HepG2 (cell line): ENCODE measurements around the gene CD200. TPM values are rescaled to one million over a fixed set of nuclear protein-coding genes. Genes with fewer than 3 reads are reported as not detected.

Experiments
- ATAC-seq: fragments of 200-7000 bp; cut with Tn5 transposase; 3 replicates; pipeline ENCODE4 v1.9.1; 2020; ENCODE audit warnings: mild to moderate bottlenecking, moderate library complexity
- BruUV-seq: library from RNA; stranded (reverse); fragments of 400-500 nt; replicated peaks from 2 replicates; lab custom pipeline; 2021; lab: Mats Ljungman, UMichigan
- CTCF ChIA-PET: fragments of 300-600 bp; formaldehyde crosslinking; extraction: SDS; loops from one replicate; lab custom pipeline; 2021; ENCODE audit warnings: low total read pairs, inconsistent platforms, low intra/inter-chr PET ratio; lab: Yijun Ruan, JAX
- POLR2A ChIA-PET: fragments of 350-600 bp; sonication (Branson Sonifier 250); formaldehyde crosslinking; loops from one replicate; lab custom pipeline; 2020; ENCODE audit warnings: antibody characterized with exemption, inconsistent platforms; lab: Yijun Ruan, JAX
- DNase-seq: peaks from one replicate; pipeline ENCODE4 v3.0.0-alpha.2; 2015; ENCODE audit warnings: low spot score
- FAIRE-seq: peaks from 3 replicates; lab custom pipeline; 2011; peaks lifted over from hg19 to GRCh38; lab: Jason Lieb, UNC
- H2AFZ ChIP-seq: one replicate; pipeline ENCODE4 v1.6.1; 2011; ENCODE audit warnings: low read length, inconsistent platforms
- H3K27ac ChIP-seq: fragments of 300-600 bp; 3 replicates; pipeline ENCODE4 v1.8.0; 2011; ENCODE audit warnings: mixed run types, mild to moderate bottlenecking, mixed read lengths, low read length, inconsistent platforms; ENCODE audit not compliant: insufficient read depth; ENCODE audit errors: extremely low read length
- H3K27me3 ChIP-seq, 2 experiments: fragments of 200-600 bp in 1 of 2; 2 replicates in 1 of 2; 3 replicates in 1 of 2; pipeline versions ENCODE4 v1.6.0 to v1.8.0; 2011; ENCODE audit warnings: low read length in 2 of 2, mild to moderate bottlenecking in 2 of 2, moderate library complexity in 2 of 2, inconsistent platforms in 1 of 2; ENCODE audit not compliant: insufficient read depth in 2 of 2, control insufficient read depth in 1 of 2
- H3K36me3 ChIP-seq, 2 experiments: fragments of 200-600 bp in 1 of 2; replicated peaks in 1 of 2; 2 replicates in 1 of 2; 3 replicates in 1 of 2; pipeline versions ENCODE4 v1.5.1 to v1.8.0; 2011; ENCODE audit warnings: low read length in 2 of 2, inconsistent platforms in 1 of 2; ENCODE audit not compliant: insufficient read depth in 2 of 2, control insufficient read depth in 1 of 2
- H3K4me1 ChIP-seq: 2 replicates; pipeline ENCODE4 v1.5.1; 2012; ENCODE audit warnings: low read length, inconsistent platforms; ENCODE audit not compliant: insufficient read depth
- H3K4me2 ChIP-seq: 2 replicates; pipeline ENCODE4 v1.6.0; 2011; ENCODE audit warnings: low read depth, low read length, inconsistent platforms
- H3K4me3 ChIP-seq, 3 experiments: fragments of 200-600 bp in 1 of 3; sonication (generic), shearing (Covaris generic) in 1 of 3; replicated peaks in 1 of 3; 2 replicates each; pipeline ENCODE4 v1.5.1; 2011 to 2016; ENCODE audit warnings: low read length in 3 of 3, inconsistent platforms in 2 of 3, low read depth in 2 of 3, mild to moderate bottlenecking in 2 of 3, control low read depth in 1 of 3, mixed read lengths in 1 of 3; ENCODE audit not compliant: insufficient read depth in 1 of 3
- H3K79me2 ChIP-seq: one replicate; pipeline ENCODE4 v1.6.1; 2011; ENCODE audit warnings: low read length, inconsistent platforms; ENCODE audit not compliant: insufficient read depth
- H3K9ac ChIP-seq: 2 replicates; pipeline ENCODE4 v1.6.0; 2011; ENCODE audit warnings: mild to moderate bottlenecking, low read depth, low read length, inconsistent platforms; ENCODE audit not compliant: insufficient read depth
- H3K9me3 ChIP-seq: 2 replicates; pipeline ENCODE4 v1.5.1; 2012; ENCODE audit warnings: mild to moderate bottlenecking, low read length
- H4K20me1 ChIP-seq: 2 replicates; pipeline ENCODE4 v1.6.0; 2011; ENCODE audit warnings: inconsistent platforms, mild to moderate bottlenecking, low read length, moderate library complexity; ENCODE audit not compliant: insufficient read depth
- BHLHE40 ChIP-seq: IDR thresholded peaks from 2 replicates; pipeline ENCODE4 v1.6.1; 2011; ENCODE audit warnings: low read length, improper control_type of control experiment
- DMAP1 ChIP-seq: IDR thresholded peaks from 2 replicates; pipeline ENCODE4 v1.6.1; 2016
- ETV6 ChIP-seq: sonication (generic); formaldehyde crosslinking; conservative IDR thresholded peaks from 2 replicates; pipeline ENCODE4 v1.4.0; 2020; ENCODE audit warnings: missing genetic modification reagents
- HIVEP1 ChIP-seq: sonication (generic); formaldehyde crosslinking; IDR thresholded peaks from 2 replicates; pipeline ENCODE4 v1.4.0; 2020; ENCODE audit warnings: mild to moderate bottlenecking, missing genetic modification reagents
- ISL2 ChIP-seq: sonication (generic); formaldehyde crosslinking; IDR thresholded peaks from 2 replicates; pipeline ENCODE4 v1.5.0; 2020; ENCODE audit warnings: missing genetic modification reagents
- KLF13 ChIP-seq: sonication (generic); formaldehyde crosslinking; IDR thresholded peaks from 2 replicates; pipeline ENCODE4 v1.4.0; 2020; ENCODE audit warnings: mild to moderate bottlenecking, missing genetic modification reagents
- NR2F1 ChIP-seq, 2 experiments: fragments of 450-650 bp in 1 of 2; formaldehyde crosslinking in 1 of 2; IDR thresholded peaks; 2 replicates each; pipeline versions ENCODE4 v1.5.0 to v1.6.1; 2016 to 2020; ENCODE audit warnings: mild to moderate bottlenecking in 1 of 2, missing compliant biosample characterization in 1 of 2, missing genetic modification reagents in 1 of 2, moderate library complexity in 1 of 2
- RFX5 ChIP-seq: IDR thresholded peaks from 2 replicates; pipeline ENCODE4 v1.6.1; 2011; ENCODE audit warnings: low read depth, low read length, improper control_type of control experiment
- SOX13 ChIP-seq, 3 experiments: fragments of 450-650 bp in 1 of 3; sonication (generic) in 1 of 3; formaldehyde crosslinking in 1 of 3; IDR thresholded peaks in 2 of 3; conservative IDR thresholded peaks in 1 of 3; 2 replicates each; pipeline versions ENCODE4 v1.5.0 to v1.6.1; 2016 to 2020; ENCODE audit warnings: antibody characterized with exemption in 1 of 3, mild to moderate bottlenecking in 1 of 3, missing compliant biosample characterization in 1 of 3, missing genetic modification reagents in 1 of 3, moderate library complexity in 1 of 3
- THRA ChIP-seq: sonication (generic); formaldehyde crosslinking; IDR thresholded peaks from 2 replicates; pipeline ENCODE4 v1.4.0; 2020; ENCODE audit warnings: missing genetic modification reagents, borderline replicate concordance
- TIGD3 ChIP-seq: sonication (generic); formaldehyde crosslinking; IDR thresholded peaks from 2 replicates; pipeline ENCODE4 v1.5.1; 2020; ENCODE audit warnings: mild to moderate bottlenecking, missing genetic modification reagents, borderline replicate concordance
- ZNF572 ChIP-seq: sonication (generic); formaldehyde crosslinking; IDR thresholded peaks from 2 replicates; pipeline ENCODE4 v1.5.1; 2020; ENCODE audit warnings: mild to moderate bottlenecking, missing genetic modification reagents
- ZNF687 ChIP-seq: sonication (generic); formaldehyde crosslinking; IDR thresholded peaks from 2 replicates; pipeline ENCODE4 v1.5.1; 2020; ENCODE audit warnings: mild to moderate bottlenecking, missing genetic modification reagents, moderate library complexity
- WGBS: methylation state at CpG from one replicate; pipeline ENCODE4 v1.1.6; 2017; ENCODE audit warnings: low lambda C conversion rate; 5-methylcytosine and 5-hydroxymethylcytosine counted together
- in situ Hi-C: cut with HindIII; loops from 2 replicates; pipeline ENCODE4 v1.10.0; 2017; ENCODE audit warnings: low pct_unique_long_range_greater_than_20kb; ENCODE audit not compliant: extremely low pct_ligation_motif_present
- intact Hi-C: fragments of 100-400 bp; cut with micrococcal nuclease; formaldehyde crosslinking; loops from one replicate; pipeline ENCODE4 v1.10.0; 2022; ENCODE audit not compliant: unreplicated experiment
- polyA plus RNA-seq, 8 experiments: library from polyadenylated mRNA; depleted of rRNA in 3 of 8; stranded (reverse) in 7 of 8; unstranded in 1 of 8; fragments of >200 nt; fragmentation: Illumina TruSeq in 4 of 8; extraction: Trizol in 4 of 8; gene quantifications; 2 replicates each; pipeline versions ENCODE4 v1.2.1 to v1.2.3, GENCODE V29; 2011 to 2016; ENCODE audit warnings: low read depth in 4 of 8, missing spikeins in 1 of 8, mixed read lengths in 1 of 8; ENCODE audit not compliant: insufficient read depth in 1 of 8
- total RNA-seq, 5 experiments: library from RNA; depleted of rRNA; stranded (reverse); fragments of >200 nt; fragmentation: Illumina TruSeq; extraction: Trizol; gene quantifications; 2 replicates each; pipeline ENCODE4 v1.2.3, GENCODE V29; 2016; ENCODE audit warnings: low read depth in 1 of 5

CD200 gene
- total and polyA plus RNA-seq, 2 of the 13 experiments (the other 11 are each of a cell fraction or from before 2014, with no cell fraction given): not detected

GRCh38 chr3:112395181-112395895 lies 62.4 kb downstream of the CD200 start:
- TF ChIP-seq BHLHE40 (no peak), HIVEP1 (CRISPR knock-in tag) (no peak), TIGD3 (CRISPR knock-in tag) (no peak), THRA (CRISPR knock-in tag) (no peak), KLF13 (CRISPR knock-in tag) (no peak), ETV6 (no peak), SOX13 (IDR thresholded peaks at IDR 0.05) (no peak), SOX13 (CRISPR knock-in tag; conservative IDR thresholded peaks at IDR 0.05 in 1 of 2, IDR thresholded peaks at IDR 0.05 in 1 of 2) (no peak), DMAP1 (CRISPR knock-in tag) (no peak), RFX5 (no peak), ZNF687 (no peak), ISL2 (CRISPR knock-in tag) (no peak), ZNF572 (CRISPR knock-in tag) (no peak), NR2F1 (CRISPR knock-in tag; IDR thresholded peaks at IDR 0.05) (no peak)
- H4K20me1 ChIP-seq: no peaks in the 10 kb centered on the region
- ATAC-seq (no peak), FAIRE-seq (no peak), DNase-seq (no peak)
- no peak overlapping the region for H3K4me3 ChIP-seq
- no TSS peak for BruUV-seq
- H3K36me3 ChIP-seq: no peaks in the 10 kb centered on the region
- in situ Hi-C loops (no loop called here), intact Hi-C loops (no loop called here)
- ChIA-PET CTCF (no interaction called here), POLR2A (no interaction called here)
- H3K9ac ChIP-seq: no peak overlapping the region
- H2AFZ ChIP-seq: no peak overlapping the region
- no peak overlapping the region for H3K4me2 ChIP-seq
- H3K27ac ChIP-seq: no peak overlapping the region
- H3K79me2 ChIP-seq: no peaks in the 10 kb centered on the region
- 1% methylated on average over 5 of the region's 5 CpGs for WGBS
- H3K27me3 ChIP-seq: no peaks in the 10 kb centered on the region
- H3K9me3 ChIP-seq: no peaks in the 10 kb centered on the region
- no peaks in the 10 kb centered on the region for H3K4me1 ChIP-seq
